ENCODE data around the gene SLIT3.

DNA sequence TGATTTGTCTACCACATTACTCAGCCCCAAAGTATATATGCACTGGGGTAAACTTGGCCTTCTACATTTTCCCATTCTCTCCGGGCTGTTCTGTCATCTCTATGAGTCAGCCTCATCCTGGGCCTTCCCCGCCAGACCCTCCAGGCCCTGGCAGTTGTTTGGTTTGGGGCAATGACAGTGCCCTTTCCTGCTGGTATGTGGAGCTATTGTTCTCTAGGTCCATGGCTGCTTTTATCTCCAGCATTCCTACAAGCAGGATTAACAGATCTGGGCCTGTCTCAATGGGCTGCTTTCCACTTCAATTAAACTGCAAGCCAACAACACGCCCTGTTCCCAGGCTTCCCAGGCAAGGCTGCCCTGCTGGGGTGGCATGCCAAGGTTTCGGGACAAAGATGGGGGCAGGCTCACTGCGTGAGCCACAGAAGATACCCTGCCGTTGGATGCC lies 136.4 kb downstream of the SLIT3 start:
- TF ChIP-seq, protein P1, sequence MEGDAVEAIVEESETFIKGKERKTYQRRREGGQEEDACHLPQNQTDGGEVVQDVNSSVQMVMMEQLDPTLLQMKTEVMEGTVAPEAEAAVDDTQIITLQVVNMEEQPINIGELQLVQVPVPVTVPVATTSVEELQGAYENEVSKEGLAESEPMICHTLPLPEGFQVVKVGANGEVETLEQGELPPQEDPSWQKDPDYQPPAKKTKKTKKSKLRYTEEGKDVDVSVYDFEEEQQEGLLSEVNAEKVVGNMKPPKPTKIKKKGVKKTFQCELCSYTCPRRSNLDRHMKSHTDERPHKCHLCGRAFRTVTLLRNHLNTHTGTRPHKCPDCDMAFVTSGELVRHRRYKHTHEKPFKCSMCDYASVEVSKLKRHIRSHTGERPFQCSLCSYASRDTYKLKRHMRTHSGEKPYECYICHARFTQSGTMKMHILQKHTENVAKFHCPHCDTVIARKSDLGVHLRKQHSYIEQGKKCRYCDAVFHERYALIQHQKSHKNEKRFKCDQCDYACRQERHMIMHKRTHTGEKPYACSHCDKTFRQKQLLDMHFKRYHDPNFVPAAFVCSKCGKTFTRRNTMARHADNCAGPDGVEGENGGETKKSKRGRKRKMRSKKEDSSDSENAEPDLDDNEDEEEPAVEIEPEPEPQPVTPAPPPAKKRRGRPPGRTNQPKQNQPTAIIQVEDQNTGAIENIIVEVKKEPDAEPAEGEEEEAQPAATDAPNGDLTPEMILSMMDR (IDR thresholded peaks at IDR 0.05; ENCODE audit: low read depth, low read length) = no peak
- no peak for TF ChIP-seq EZH2phosphoT487 (IDR thresholded peaks at IDR 0.05; ENCODE audit: low read depth)
